MM.1S (cell line): ENCODE measurements around the gene FOXJ1.

Experiments
- DNase-seq: peaks from one replicate; pipeline ENCODE4 v3.0.0-alpha.2; 2015
- H2AFZ ChIP-seq: fragments of 300-600 bp; sonication (generic); 2 replicates; pipeline ENCODE4 v1.6.0; 2016; ENCODE audit warnings: antibody characterized with exemption, low read length
- H3F3A ChIP-seq: fragments of 300-600 bp; sonication (generic); 2 replicates; pipeline ENCODE4 v1.6.1; 2016; ENCODE audit warnings: mild to moderate bottlenecking, antibody characterized with exemption, low read length, moderate library complexity, mixed read lengths; ENCODE audit not compliant: insufficient read depth
- H3K27ac ChIP-seq: fragments of 300-600 bp; sonication (generic); 2 replicates; pipeline ENCODE4 v1.5.1; 2016; ENCODE audit warnings: mild to moderate bottlenecking, low read length
- H3K27me3 ChIP-seq: fragments of 300-600 bp; sonication (generic); replicated peaks from 2 replicates; pipeline ENCODE4 v1.6.0; 2016; ENCODE audit warnings: low read length; ENCODE audit not compliant: insufficient read depth
- H3K36me3 ChIP-seq: fragments of 300-600 bp; sonication (generic); replicated peaks from 2 replicates; pipeline ENCODE4 v1.6.1; 2016; ENCODE audit warnings: mild to moderate bottlenecking, low read length, mixed read lengths; ENCODE audit not compliant: insufficient read depth
- H3K4me1 ChIP-seq: fragments of 300-600 bp; sonication (generic); 2 replicates; pipeline ENCODE4 v1.6.1; 2016; ENCODE audit warnings: low read length, mixed read lengths
- H3K4me2 ChIP-seq: fragments of 300-600 bp; sonication (generic); 2 replicates; pipeline ENCODE4 v1.6.0; 2016; ENCODE audit warnings: low read depth, low read length
- H3K4me3 ChIP-seq: fragments of 300-600 bp; sonication (generic); 2 replicates; pipeline ENCODE4 v1.5.1; 2016; ENCODE audit warnings: low read length, mixed read lengths
- H3K79me2 ChIP-seq: fragments of 300-600 bp; sonication (generic); 2 replicates; pipeline ENCODE4 v1.6.1; 2016; ENCODE audit warnings: mixed run types, low read length, mixed read lengths
- H3K9ac ChIP-seq: fragments of 300-600 bp; sonication (generic); 2 replicates; pipeline ENCODE4 v1.6.1; 2016; ENCODE audit warnings: low read length, mixed read lengths
- H3K9me2 ChIP-seq: fragments of 300-600 bp; sonication (generic); replicated peaks from 2 replicates; pipeline ENCODE4 v1.6.1; 2016; ENCODE audit warnings: mild to moderate bottlenecking, low read length, mixed read lengths; ENCODE audit not compliant: insufficient read depth
- H3K9me3 ChIP-seq: fragments of 300-600 bp; sonication (generic); replicated peaks from 2 replicates; pipeline ENCODE4 v1.6.1; 2016; ENCODE audit warnings: mild to moderate bottlenecking, low read length, mixed read lengths; ENCODE audit not compliant: insufficient read depth
- H4K20me1 ChIP-seq: fragments of 300-600 bp; sonication (generic); 2 replicates; pipeline ENCODE4 v1.6.1; 2016; ENCODE audit warnings: mild to moderate bottlenecking, low read length, moderate library complexity, mixed read lengths; ENCODE audit not compliant: insufficient read depth
- EZH2 ChIP-seq: fragments of 300-600 bp; sonication (generic); optimal IDR thresholded peaks from 2 replicates; pipeline ENCODE3; 2017; ENCODE audit warnings: low read depth, mild to moderate bottlenecking, antibody characterized with exemption, low read length, mixed read lengths
- EZH2phosphoT487 ChIP-seq: fragments of 300-600 bp; sonication (generic); IDR thresholded peaks from 2 replicates; pipeline ENCODE4 v1.6.1; 2018; ENCODE audit warnings: antibody characterized with exemption, low read length
- TF ChIP-seq, protein P1 (sequence below): fragments of 300-600 bp; sonication (generic); IDR thresholded peaks from 2 replicates; pipeline ENCODE4 v1.5.1; 2016; ENCODE audit warnings: antibody characterized with exemption, low read length, mixed read lengths

FOXJ1 gene

DNA sequence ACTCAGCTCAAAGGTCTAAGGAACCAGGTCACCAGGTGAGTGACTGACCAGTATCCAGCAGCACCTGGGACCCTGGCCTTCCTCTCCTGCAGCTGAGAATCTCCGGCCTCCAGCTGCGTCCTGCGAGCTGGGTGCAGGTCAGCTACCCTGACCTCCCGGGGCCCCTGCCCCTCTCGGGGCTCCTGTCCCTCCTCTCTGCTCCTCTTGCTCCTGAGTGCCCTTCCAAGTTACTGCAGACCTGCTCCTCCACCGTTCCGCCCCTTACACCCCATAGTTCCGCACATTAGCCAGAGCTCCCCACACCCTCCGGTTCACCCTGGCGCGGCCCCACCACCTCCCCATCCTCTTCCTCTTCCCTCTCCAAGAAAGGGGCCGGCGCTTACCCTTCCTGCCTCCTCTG, 10.6 kb downstream of the FOXJ1 start:
- no peak overlapping the region for H2AFZ ChIP-seq
- no peak overlapping the region for H3K4me3 ChIP-seq
- no peaks in the 10 kb centered on the region for H3K9me3 ChIP-seq
- no peaks in the 10 kb centered on the region for H3K4me1 ChIP-seq
- H3K79me2 ChIP-seq = no peaks in the 10 kb centered on the region
- no peak overlapping the region for H3K4me2 ChIP-seq
- H3K27me3 ChIP-seq = no peaks in the 10 kb centered on the region
- H3K36me3 ChIP-seq = no peaks in the 10 kb centered on the region
- H3K27ac ChIP-seq = no peak overlapping the region
- DNase-seq = no peak
- H3K9me2 ChIP-seq = no peaks in the 10 kb centered on the region
- no peak overlapping the region for H3K9ac ChIP-seq
- no peaks in the 10 kb centered on the region for H4K20me1 ChIP-seq
- H3F3A ChIP-seq = no peaks in the 10 kb centered on the region
- TF ChIP-seq EZH2 (no peak), EZH2phosphoT487 (no peak)
- TF ChIP-seq, protein P1, sequence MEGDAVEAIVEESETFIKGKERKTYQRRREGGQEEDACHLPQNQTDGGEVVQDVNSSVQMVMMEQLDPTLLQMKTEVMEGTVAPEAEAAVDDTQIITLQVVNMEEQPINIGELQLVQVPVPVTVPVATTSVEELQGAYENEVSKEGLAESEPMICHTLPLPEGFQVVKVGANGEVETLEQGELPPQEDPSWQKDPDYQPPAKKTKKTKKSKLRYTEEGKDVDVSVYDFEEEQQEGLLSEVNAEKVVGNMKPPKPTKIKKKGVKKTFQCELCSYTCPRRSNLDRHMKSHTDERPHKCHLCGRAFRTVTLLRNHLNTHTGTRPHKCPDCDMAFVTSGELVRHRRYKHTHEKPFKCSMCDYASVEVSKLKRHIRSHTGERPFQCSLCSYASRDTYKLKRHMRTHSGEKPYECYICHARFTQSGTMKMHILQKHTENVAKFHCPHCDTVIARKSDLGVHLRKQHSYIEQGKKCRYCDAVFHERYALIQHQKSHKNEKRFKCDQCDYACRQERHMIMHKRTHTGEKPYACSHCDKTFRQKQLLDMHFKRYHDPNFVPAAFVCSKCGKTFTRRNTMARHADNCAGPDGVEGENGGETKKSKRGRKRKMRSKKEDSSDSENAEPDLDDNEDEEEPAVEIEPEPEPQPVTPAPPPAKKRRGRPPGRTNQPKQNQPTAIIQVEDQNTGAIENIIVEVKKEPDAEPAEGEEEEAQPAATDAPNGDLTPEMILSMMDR = no peak

DNA sequence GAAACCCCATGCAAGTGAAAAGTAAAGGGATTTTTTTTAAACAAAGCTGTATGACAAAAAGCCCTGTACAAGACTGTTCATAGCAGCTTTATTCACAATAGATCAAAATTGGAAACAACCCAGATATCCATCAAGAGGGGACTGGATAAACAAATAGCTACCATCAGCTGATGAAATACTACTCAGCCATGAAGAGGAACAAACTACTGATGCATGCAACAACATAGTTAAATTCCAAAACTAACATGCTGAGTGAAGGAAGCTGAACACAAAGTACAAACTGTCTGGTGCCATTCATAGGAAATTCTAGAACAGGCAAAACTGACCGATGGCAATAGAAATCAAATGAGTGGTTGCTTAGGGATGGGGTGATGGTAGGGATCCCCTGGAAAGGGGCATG, 15.1 kb downstream of the FOXJ1 start:
- H3F3A ChIP-seq = no peaks in the 10 kb centered on the region
- no peaks in the 10 kb centered on the region for H3K36me3 ChIP-seq
- TF ChIP-seq, protein P1 = no peak
- no peak for TF ChIP-seq EZH2phosphoT487
- no peak for TF ChIP-seq EZH2
- H3K9me3 ChIP-seq = no peaks in the 10 kb centered on the region
- no peak overlapping the region for H3K9ac ChIP-seq
- H4K20me1 ChIP-seq = no peaks in the 10 kb centered on the region
- no peaks in the 10 kb centered on the region for H3K79me2 ChIP-seq
- H3K27me3 ChIP-seq = no peaks in the 10 kb centered on the region
- no peak overlapping the region for H3K4me2 ChIP-seq
- no peak overlapping the region for H3K4me3 ChIP-seq
- no peak overlapping the region for H3K27ac ChIP-seq
- no peak overlapping the region for H2AFZ ChIP-seq
- H3K9me2 ChIP-seq = no peaks in the 10 kb centered on the region
- no peaks in the 10 kb centered on the region for H3K4me1 ChIP-seq
- no peak for DNase-seq

DNA sequence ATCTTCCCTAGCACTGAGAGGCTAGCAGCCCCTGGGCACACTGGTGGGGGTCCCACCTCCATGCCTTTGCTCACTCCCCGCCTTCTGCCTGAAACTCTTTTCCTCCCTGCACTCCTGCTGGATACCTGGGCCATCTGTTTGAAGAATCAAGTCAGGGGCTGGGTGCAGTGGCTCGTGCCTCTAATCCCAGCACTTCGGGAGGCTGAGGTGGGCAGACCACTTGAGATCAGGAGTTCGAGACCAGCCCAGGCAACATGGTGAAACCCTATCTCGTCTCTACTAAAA, 15.7 kb downstream of the FOXJ1 start:
- no peaks in the 10 kb centered on the region for H3K27me3 ChIP-seq
- no peak for DNase-seq
- H3F3A ChIP-seq = no peaks in the 10 kb centered on the region
- no peaks in the 10 kb centered on the region for H4K20me1 ChIP-seq
- no peaks in the 10 kb centered on the region for H3K36me3 ChIP-seq
- H3K27ac ChIP-seq = no peak overlapping the region
- no peaks in the 10 kb centered on the region for H3K9me2 ChIP-seq
- TF ChIP-seq EZH2phosphoT487 (no peak), EZH2 (no peak)
- TF ChIP-seq, protein P1 = no peak
- H3K4me1 ChIP-seq = no peaks in the 10 kb centered on the region
- no peak overlapping the region for H3K4me2 ChIP-seq
- no peak overlapping the region for H3K4me3 ChIP-seq
- no peak overlapping the region for H2AFZ ChIP-seq
- H3K9ac ChIP-seq = no peak overlapping the region
- H3K9me3 ChIP-seq = no peaks in the 10 kb centered on the region
- no peaks in the 10 kb centered on the region for H3K79me2 ChIP-seq
